ENCODE results near the gene TRIM61. TPM values are rescaled to one million over a fixed set of nuclear protein-coding genes. Genes with fewer than 3 reads are reported as not detected.
"Not testable (repeated sequence)": the region's sequence is repeated elsewhere in the genome, so short reads cannot be mapped to it uniquely, and the experiment has no call there.

Gene TRIM61
- total and polyA plus RNA-seq, 12 donors, result 0.57 to 12.2 (median 2.8) TPM

- Histone ChIP-seq H3K27ac (no peak overlapping the region), H3K9me3 (replicated peaks in 1 of 3) (no peaks in the 10 kb centered on the region), H3K36me3 (replicated peaks in 1 of 2) (no peaks in the 10 kb centered on the region), H3K27me3 (peaks cover 10% of the 10 kb centered on the region), H3K4me3 (no peak overlapping the region), H3K4me1 (replicated peaks in 1 of 2) (no peaks in the 10 kb centered on the region)
- intact Hi-C loops (cut with DNase I), result no loop called here
- WGBS, 4 donors, result 60 to 81% (median 72%) methylated on average over 5 of the region's 5 CpGs
- no peak for DNase-seq
- TF ChIP-seq POLR2A (IDR thresholded peaks at IDR 0.05), result no peak
- TF ChIP-seq, protein P1, sequence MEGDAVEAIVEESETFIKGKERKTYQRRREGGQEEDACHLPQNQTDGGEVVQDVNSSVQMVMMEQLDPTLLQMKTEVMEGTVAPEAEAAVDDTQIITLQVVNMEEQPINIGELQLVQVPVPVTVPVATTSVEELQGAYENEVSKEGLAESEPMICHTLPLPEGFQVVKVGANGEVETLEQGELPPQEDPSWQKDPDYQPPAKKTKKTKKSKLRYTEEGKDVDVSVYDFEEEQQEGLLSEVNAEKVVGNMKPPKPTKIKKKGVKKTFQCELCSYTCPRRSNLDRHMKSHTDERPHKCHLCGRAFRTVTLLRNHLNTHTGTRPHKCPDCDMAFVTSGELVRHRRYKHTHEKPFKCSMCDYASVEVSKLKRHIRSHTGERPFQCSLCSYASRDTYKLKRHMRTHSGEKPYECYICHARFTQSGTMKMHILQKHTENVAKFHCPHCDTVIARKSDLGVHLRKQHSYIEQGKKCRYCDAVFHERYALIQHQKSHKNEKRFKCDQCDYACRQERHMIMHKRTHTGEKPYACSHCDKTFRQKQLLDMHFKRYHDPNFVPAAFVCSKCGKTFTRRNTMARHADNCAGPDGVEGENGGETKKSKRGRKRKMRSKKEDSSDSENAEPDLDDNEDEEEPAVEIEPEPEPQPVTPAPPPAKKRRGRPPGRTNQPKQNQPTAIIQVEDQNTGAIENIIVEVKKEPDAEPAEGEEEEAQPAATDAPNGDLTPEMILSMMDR (IDR thresholded peaks at IDR 0.05), result no peak
These were observed 29.4 kb upstream of the TRIM61 start for GRCh38 chr4:165006886-165007285.

GRCh38 chr4:165006456-165006855 is 29.0 kb upstream of the TRIM61 start:
- H3K27ac ChIP-seq, result no peak overlapping the region
- H3K4me1 ChIP-seq (replicated peaks in 1 of 2), result no peaks in the 10 kb centered on the region
- intact Hi-C loops (cut with DNase I), result no loop called here
- no peaks in the 10 kb centered on the region for H3K9me3 ChIP-seq (replicated peaks in 1 of 3)
- H3K4me3 ChIP-seq, result no peak overlapping the region
- H3K27me3 ChIP-seq, result peaks cover 10% of the 10 kb centered on the region
- 75 to 90% (median 85%) methylated on average over 5 to 9 of the region's 9 CpGs for WGBS, 4 donors
- no peak for DNase-seq
- no peaks in the 10 kb centered on the region for H3K36me3 ChIP-seq (replicated peaks in 1 of 2)
- TF ChIP-seq, protein P1 (IDR thresholded peaks at IDR 0.05), result no peak
- no peak for TF ChIP-seq POLR2A (IDR thresholded peaks at IDR 0.05)

- no peak for DNase-seq
- Histone ChIP-seq H3K9me3 (replicated peaks in 1 of 3) (no peaks in the 10 kb centered on the region), H3K4me1 (replicated peaks in 1 of 2) (no peaks in the 10 kb centered on the region), H3K36me3 (replicated peaks in 1 of 2) (no peaks in the 10 kb centered on the region), H3K27ac (no peak overlapping the region), H3K4me3 (no peak overlapping the region), H3K27me3 (peaks cover 2% of the 10 kb centered on the region)
- WGBS, 4 donors, result 63 to 82% (median 72%) methylated on average over 6 of the region's 6 CpGs
- intact Hi-C loops (cut with DNase I), result no loop called here
- no peak for TF ChIP-seq POLR2A (IDR thresholded peaks at IDR 0.05)
- TF ChIP-seq, protein P1 (IDR thresholded peaks at IDR 0.05), result no peak
These were observed 28.0 kb upstream of the TRIM61 start for GRCh38 chr4:165005352-165005925.

DNA sequence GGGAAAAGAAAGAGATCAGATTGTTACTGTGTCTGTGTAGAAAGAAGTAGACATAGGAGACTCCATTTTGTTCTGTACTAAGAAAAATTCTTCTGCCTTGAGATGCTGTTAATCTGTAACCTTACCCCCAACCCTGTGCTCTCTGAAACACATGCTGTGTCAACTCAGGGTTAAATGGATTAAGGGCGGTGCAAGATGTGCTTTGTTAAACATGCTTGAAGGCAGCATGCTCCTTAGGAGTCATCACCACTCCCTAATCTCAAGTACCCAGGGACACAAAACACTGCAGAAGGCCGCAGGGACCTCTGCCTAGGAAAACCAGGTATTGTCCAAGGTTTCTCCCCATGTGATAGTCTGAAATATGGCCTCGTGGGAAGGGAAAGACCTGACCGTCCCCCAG is 24.5 kb upstream of the TRIM61 start:
- H3K4me3 ChIP-seq; H3K9me3 ChIP-seq (replicated peaks in 1 of 3); DNase-seq; H3K4me1 ChIP-seq (replicated peaks in 1 of 2); H3K27ac ChIP-seq; intact Hi-C loops (cut with DNase I); H3K27me3 ChIP-seq; H3K36me3 ChIP-seq (replicated peaks in 1 of 2): not testable (repeated sequence)
- WGBS, 4 donors, result 40 to 74% (median 54%) methylated on average over 2 to 4 of the region's 4 CpGs

- H3K4me3 ChIP-seq; H3K9me3 ChIP-seq (replicated peaks in 1 of 3); H3K36me3 ChIP-seq (replicated peaks in 1 of 2); H3K4me1 ChIP-seq (replicated peaks in 1 of 2); DNase-seq; H3K27ac ChIP-seq; H3K27me3 ChIP-seq; intact Hi-C loops (cut with DNase I): not testable (repeated sequence)
- WGBS, 4 donors, result 69 to 80% (median 73%) methylated on average over 2 of the region's 2 CpGs
These were observed 21.1 kb upstream of the TRIM61 start for GRCh38 chr4:164998526-164999080.
